K562 (cell line): ENCODE data around the gene C13orf42. TPM values are rescaled to one million over a fixed set of nuclear protein-coding genes. Genes with fewer than 3 reads are reported as not detected.

ENCODE experiments used
- ATAC-seq: fragments of 200-7000 bp; cut with Tn5 transposase; 3 replicates; pipeline ENCODE4 v1.9.1; 2020; ENCODE audit warnings: moderate library complexity
- BruUV-seq: library from RNA; stranded (reverse); fragments of 400-500 nt; replicated peaks from 2 replicates; lab custom pipeline; 2021; lab: Mats Ljungman, UMichigan
- CTCF ChIA-PET: fragments of 300-600 bp; formaldehyde crosslinking; extraction: SDS; loops from one replicate; lab custom pipeline; 2021; ENCODE audit warnings: low intra/inter-chr PET ratio; lab: Yijun Ruan, JAX
- POLR2A ChIA-PET: fragments of 300-600, 350-650 bp; sonication (Branson Sonifier 250); formaldehyde crosslinking; extraction: SDS; loops from one replicate; lab custom pipeline; 2021; ENCODE audit warnings: antibody characterized with exemption, inconsistent platforms; lab: Yijun Ruan, JAX
- DNase-seq, 4 experiments: peaks; one replicate each; pipeline versions ENCODE4 v3.0.0 to v3.0.0-alpha.2; 2011 to 2018; ENCODE audit warnings: low spot score in 3 of 4, mixed read lengths in 3 of 4; ENCODE audit errors: extremely low read depth in 1 of 4
- FAIRE-seq: peaks from 2 replicates; lab custom pipeline; 2011; peaks lifted over from hg19 to GRCh38; lab: Jason Lieb, UNC
- H2AFZ ChIP-seq: 2 replicates; pipeline ENCODE4 v1.6.0; 2011; ENCODE audit warnings: low read depth, low read length, control low read depth, inconsistent platforms
- H3K27ac ChIP-seq: fragments of 200-600 bp; 3 replicates; pipeline ENCODE4 v1.8.0; 2011; ENCODE audit warnings: low read depth, mild to moderate bottlenecking, control low read depth, inconsistent platforms, low read length, moderate library complexity, mixed read lengths; ENCODE audit errors: extremely low read depth
- H3K27me3 ChIP-seq, 2 experiments: fragments of 300-600 bp in 1 of 2; 2 replicates in 1 of 2; 3 replicates in 1 of 2; pipeline versions ENCODE4 v1.6.0 to v1.8.0; 2011; ENCODE audit warnings: inconsistent platforms in 2 of 2, low read length in 2 of 2, mild to moderate bottlenecking in 1 of 2, mixed read lengths in 1 of 2, moderate library complexity in 1 of 2; ENCODE audit not compliant: control insufficient read depth in 2 of 2, insufficient read depth in 2 of 2
- H3K36me3 ChIP-seq: fragments of 300-600 bp; 3 replicates; pipeline ENCODE4 v1.8.0; 2011; ENCODE audit warnings: mild to moderate bottlenecking, low read length, inconsistent platforms; ENCODE audit not compliant: control insufficient read depth, insufficient read depth
- H3K4me1 ChIP-seq, 2 experiments: fragments of 200-600 bp in 1 of 2; replicated peaks in 1 of 2; 2 replicates in 1 of 2; 3 replicates in 1 of 2; pipeline versions ENCODE4 v1.5.1 to v1.8.0; 2011; ENCODE audit warnings: inconsistent platforms in 2 of 2, low read length in 2 of 2, mild to moderate bottlenecking in 1 of 2, mixed read lengths in 1 of 2, moderate library complexity in 1 of 2; ENCODE audit not compliant: control insufficient read depth in 2 of 2, insufficient read depth in 2 of 2
- H3K4me2 ChIP-seq: 2 replicates; pipeline ENCODE4 v1.6.1; 2011; ENCODE audit warnings: low read length, control low read depth, inconsistent platforms, mixed read lengths; ENCODE audit not compliant: insufficient read depth
- H3K4me3 ChIP-seq: fragments of 200-600 bp; sonication (generic), shearing (Covaris generic); 2 replicates; pipeline ENCODE4 v1.5.1; 2016; ENCODE audit warnings: control low read depth, inconsistent platforms
- H3K79me2 ChIP-seq: fragments of 200-600 bp; 3 replicates; pipeline ENCODE4 v1.8.0; 2011; ENCODE audit warnings: low read length, inconsistent platforms; ENCODE audit not compliant: control insufficient read depth, insufficient read depth
- H3K9ac ChIP-seq, 2 experiments: 2 replicates each; pipeline versions ENCODE4 v1.6.0 to v1.6.1; 2011; ENCODE audit warnings: low read depth in 2 of 2, low read length in 2 of 2, control low read depth in 1 of 2, inconsistent platforms in 1 of 2, mild to moderate bottlenecking in 1 of 2, mixed read lengths in 1 of 2; ENCODE audit not compliant: insufficient read depth in 1 of 2
- H3K9me1 ChIP-seq: one replicate; pipeline ENCODE4 v1.6.0; 2011; ENCODE audit warnings: inconsistent platforms, mild to moderate bottlenecking, low read length, moderate library complexity; ENCODE audit not compliant: control insufficient read depth, insufficient read depth
- H3K9me3 ChIP-seq: replicated peaks from 2 replicates; pipeline ENCODE4 v1.5.1; 2011; ENCODE audit warnings: low read depth, low read length, inconsistent platforms; ENCODE audit not compliant: control insufficient read depth, insufficient read depth
- H4K20me1 ChIP-seq: replicated peaks from 2 replicates; pipeline ENCODE4 v1.6.1; 2011; ENCODE audit warnings: low read length, inconsistent platforms, mixed read lengths; ENCODE audit not compliant: control insufficient read depth, insufficient read depth
- ATF1 ChIP-seq, 2 experiments: fragments of 450-650 bp in 1 of 2; IDR thresholded peaks; 2 replicates each; pipeline ENCODE4 v1.6.1; 2016; ENCODE audit warnings: missing compliant biosample characterization in 1 of 2, missing genetic modification characterization in 1 of 2
- ATF7 ChIP-seq: fragments of 450-650 bp; IDR thresholded peaks from 2 replicates; pipeline ENCODE4 v1.7.1; 2014; ENCODE audit warnings: mild to moderate bottlenecking, moderate library complexity
- CREB3 ChIP-seq: fragments of 450-650 bp; conservative IDR thresholded peaks from 2 replicates; pipeline ENCODE4 v1.6.1; 2016; ENCODE audit warnings: missing genetic modification characterization, low read depth, mild to moderate bottlenecking, missing compliant biosample characterization, moderate library complexity
- CREM ChIP-seq: IDR thresholded peaks from 2 replicates; pipeline ENCODE4 v1.6.1; 2014; ENCODE audit warnings: antibody characterized with exemption, low read depth
- ESRRA ChIP-seq: fragments of 450-650 bp; IDR thresholded peaks from 2 replicates; pipeline ENCODE4 v1.6.1; 2014; ENCODE audit warnings: low read depth, mild to moderate bottlenecking, moderate library complexity, borderline replicate concordance
- IRF9 ChIP-seq: fragments of 450-650 bp; IDR thresholded peaks from 2 replicates; pipeline ENCODE4 v1.6.1; 2016; ENCODE audit warnings: missing biosample characterization, missing genetic modification characterization
- JUN ChIP-seq, 2 experiments: sonication (generic) in 1 of 2; formaldehyde crosslinking in 1 of 2; IDR thresholded peaks; 2 replicates each; pipeline versions ENCODE4 v1.6.1 to v1.8.0; 2012 to 2022; ENCODE audit warnings: borderline replicate concordance in 2 of 2, mild to moderate bottlenecking in 2 of 2, improper control_type of control experiment in 1 of 2, low read depth in 1 of 2, low read length in 1 of 2, missing genetic modification reagents in 1 of 2
- JUNB ChIP-seq: fragments of 450-650 bp; formaldehyde crosslinking; conservative IDR thresholded peaks from 2 replicates; pipeline ENCODE4 v1.4.0; 2020; ENCODE audit warnings: mild to moderate bottlenecking
- JUND ChIP-seq, 2 experiments: IDR thresholded peaks; 2 replicates in 1 of 2; 3 replicates in 1 of 2; pipeline ENCODE4 v1.6.1; 2011; ENCODE audit warnings: borderline replicate concordance in 2 of 2, low read depth in 2 of 2, low read length in 2 of 2, improper control_type of control experiment in 1 of 2, missing biosample characterization in 1 of 2, missing genetic modification characterization in 1 of 2, missing genetic modification reagents in 1 of 2
- MYBL2 ChIP-seq, 2 experiments: fragments of 450-650 bp in 1 of 2; sonication (generic) in 1 of 2; formaldehyde crosslinking in 1 of 2; IDR thresholded peaks; 2 replicates each; pipeline versions ENCODE4 v1.6.1 to v1.8.1; 2017 to 2022; ENCODE audit warnings: borderline replicate concordance in 1 of 2, inconsistent platforms in 1 of 2, low read depth in 1 of 2, mild to moderate bottlenecking in 1 of 2, missing genetic modification reagents in 1 of 2, moderate library complexity in 1 of 2
- SMC3 ChIP-seq: conservative IDR thresholded peaks from 2 replicates; pipeline ENCODE4 v1.6.1; 2011; ENCODE audit warnings: low read depth, low read length, improper control_type of control experiment; ENCODE audit not compliant: insufficient read depth
- SREBF2 ChIP-seq: sonication (generic); formaldehyde crosslinking; IDR thresholded peaks from 2 replicates; pipeline ENCODE4 v1.4.0; 2020; ENCODE audit warnings: mild to moderate bottlenecking, missing genetic modification reagents
- ZBED1 ChIP-seq: IDR thresholded peaks from 2 replicates; pipeline ENCODE4 v1.6.1; 2014
- WGBS: fragments of 100-300 bp; shearing (Covaris generic); methylation state at CpG from one replicate; pipeline ENCODE4 v1.1.6; 2016; ENCODE audit warnings: low coverage, mixed read lengths; ENCODE audit not compliant: insufficient coverage; ENCODE audit errors: missing lambda C conversion rate; 5-methylcytosine and 5-hydroxymethylcytosine counted together
- in situ Hi-C: fragments of 300-500 bp; cut with MboI; formaldehyde crosslinking; loops from 4 replicates; pipeline ENCODE4 v1.15.0; 2018; ENCODE audit warnings: inconsistent platforms, mixed read lengths
- intact Hi-C: fragments of 100-400 bp; cut with micrococcal nuclease; formaldehyde crosslinking; loops from 2 replicates; pipeline ENCODE4 v1.14.2; 2022
- polyA plus RNA-seq, 8 experiments: library from polyadenylated mRNA; depleted of rRNA in 4 of 8; stranded (reverse) in 5 of 8; unstranded in 3 of 8; fragments of >200 nt; fragmentation: Nextera tagmentation in 2 of 8; fragmentation: Illumina TruSeq in 1 of 8; extraction: Ambion mirVana in 2 of 8; extraction: Trizol in 1 of 8; gene quantifications; 2 replicates each; pipeline versions ENCODE4 v1.2.1 to v1.2.3, GENCODE V29; 2011 to 2014; ENCODE audit warnings: inconsistent platforms in 1 of 8, missing spikeins in 1 of 8
- total RNA-seq, 7 experiments: library from RNA; depleted of rRNA in 6 of 7; stranded (reverse); fragments of >200 nt in 6 of 7; fragmentation: Illumina TruSeq in 2 of 7; extraction: Trizol in 2 of 7; gene quantifications; 2 replicates each; pipeline versions ENCODE4 v1.2.1 to v1.2.3, GENCODE V29; 2011 to 2021; ENCODE audit warnings: low replicate concordance in 1 of 7

The C13orf42 gene
- total and polyA plus RNA-seq, 9 of the 15 experiments (the other 6 are each of a cell fraction or from before 2014, with no cell fraction given) = 0.18 TPM; not detected in 8

GRCh38 chr13:51048616-51049015, 62.5 kb downstream of the C13orf42 start:
- H2AFZ ChIP-seq = no peak overlapping the region
- in situ Hi-C loops = no loop called here
- no peaks in the 10 kb centered on the region for H3K36me3 ChIP-seq
- H4K20me1 ChIP-seq = no peaks in the 10 kb centered on the region
- BruUV-seq = no TSS peak
- ChIA-PET POLR2A (no interaction called here), CTCF (no interaction called here)
- no peak overlapping the region for H3K4me2 ChIP-seq
- peaks cover 0 to 29% of the 10 kb centered on the region in 2 experiments; a peak in 2 of 5 replicates for H3K27me3 ChIP-seq
- H3K9me3 ChIP-seq = no peaks in the 10 kb centered on the region
- H3K4me1 ChIP-seq = no peaks in the 10 kb centered on the region
- FAIRE-seq (no peak), DNase-seq (no peak), ATAC-seq (no peak)
- H3K9me1 ChIP-seq = peaks cover 2% of the 10 kb centered on the region
- no peaks in the 10 kb centered on the region for H3K79me2 ChIP-seq
- H3K4me3 ChIP-seq = no peak overlapping the region
- TF ChIP-seq MYBL2 (IDR thresholded peaks at IDR 0.05; ENCODE audit: low read depth) = no peak
- no peak for TF ChIP-seq MYBL2 (CRISPR knock-in tag; IDR thresholded peaks at IDR 0.05; ENCODE audit: borderline replicate concordance)
- no peak for TF ChIP-seq ZBED1
- TF ChIP-seq ESRRA = no peak
- TF ChIP-seq SREBF2 = no peak
- intact Hi-C loops = no loop called here
- H3K27ac ChIP-seq = no peak overlapping the region
- H3K9ac ChIP-seq = no peak overlapping the region

GRCh38 chr13:51048166-51048461, 63.0 kb downstream of the C13orf42 start:
- intact Hi-C loops (no loop called here), in situ Hi-C loops (no loop called here)
- no peak overlapping the region for H3K4me2 ChIP-seq
- ATAC-seq (no peak), FAIRE-seq (no peak), DNase-seq (no peak)
- POLR2A ChIA-PET = no interaction called here
- no peak overlapping the region for H2AFZ ChIP-seq
- CTCF ChIA-PET = no interaction called here
- no peak overlapping the region for H3K27ac ChIP-seq
- H3K36me3 ChIP-seq = no peaks in the 10 kb centered on the region
- no peaks in the 10 kb centered on the region for H3K9me3 ChIP-seq
- no peaks in the 10 kb centered on the region for H4K20me1 ChIP-seq
- H3K9me1 ChIP-seq = peaks cover 2% of the 10 kb centered on the region
- H3K79me2 ChIP-seq = no peaks in the 10 kb centered on the region
- WGBS = 0% methylated on average over 2 of the region's 2 CpGs
- no peaks in the 10 kb centered on the region for H3K4me1 ChIP-seq
- no TSS peak for BruUV-seq
- no peak overlapping the region for H3K4me3 ChIP-seq
- H3K9ac ChIP-seq = no peak overlapping the region
- H3K27me3 ChIP-seq = peaks cover 0 to 29% of the 10 kb centered on the region in 2 experiments; a peak in 2 of 5 replicates
- TF ChIP-seq CREB3 (no peak), JUN (IDR thresholded peaks at IDR 0.05; ENCODE audit: borderline replicate concordance, low read depth, low read length) (0 out of 2 replicates have a peak, but pooled peaks have one; percentile 13), JUN (CRISPR knock-in tag; IDR thresholded peaks at IDR 0.05; ENCODE audit: borderline replicate concordance) (no peak), JUND (IDR thresholded peaks at IDR 0.05; ENCODE audit: borderline replicate concordance, low read depth, low read length) (peak; percentile 75), JUND (tag; IDR thresholded peaks at IDR 0.05; ENCODE audit: borderline replicate concordance, low read depth, low read length) (peak; percentile 63; the same call in 1 of the 3 replicates), IRF9 (tag) (no peak), ATF1 (CRISPR knock-in tag; IDR thresholded peaks at IDR 0.05) (peak; percentile 10; the same call in 1 of the 2 replicates), ATF1 (tag; IDR thresholded peaks at IDR 0.05) (peak; percentile 76), JUNB (CRISPR knock-in tag) (peak; percentile 53; the same call in 1 of the 2 replicates), ATF7 (peak; percentile 83), SMC3 (no peak), CREM (peak; percentile 43; the same call in 1 of the 2 replicates)
